SU-DHL-6 (cell line): ENCODE results near the gene SUCLG2.

Source experiments
- H2AFZ ChIP-seq: fragments of 200-600 bp; sonication (generic); 2 replicates; pipeline ENCODE4 v1.6.1; 2014; ENCODE audit warnings: low read depth, mild to moderate bottlenecking, moderate library complexity, mixed read lengths, antibody characterized with exemption, low read length; ENCODE audit not compliant: severe bottlenecking
- H3F3A ChIP-seq: fragments of 200-600 bp; shearing (Covaris generic); 2 replicates; pipeline ENCODE4 v1.6.0; 2016; ENCODE audit warnings: antibody characterized with exemption, mild to moderate bottlenecking; ENCODE audit not compliant: insufficient read depth
- H3K27ac ChIP-seq: fragments of 200-600 bp; sonication (generic); 2 replicates; pipeline ENCODE4 v1.5.1; 2016; ENCODE audit warnings: low read depth, mild to moderate bottlenecking, low read length, moderate library complexity, mixed read lengths
- H3K27me3 ChIP-seq: fragments of 200-600 bp; sonication (generic), shearing (Covaris generic); 2 replicates; pipeline ENCODE4 v1.6.0; 2014; ENCODE audit warnings: mild to moderate bottlenecking, low read length
- H3K36me3 ChIP-seq: fragments of 200-600 bp; sonication (generic); 2 replicates; pipeline ENCODE4 v1.6.1; 2014; ENCODE audit warnings: mild to moderate bottlenecking, low read length, mixed read lengths
- H3K4me2 ChIP-seq: fragments of 300-600, 200-600 bp; shearing (Covaris generic), sonication (generic); 2 replicates; pipeline ENCODE4 v1.6.0; 2014; ENCODE audit warnings: low read length, low read depth, mild to moderate bottlenecking; ENCODE audit not compliant: poor library complexity, severe bottlenecking
- H3K4me3 ChIP-seq: fragments of 200-600 bp; sonication (generic); 2 replicates; pipeline ENCODE4 v1.5.1; 2014; ENCODE audit warnings: antibody characterized with exemption, low read length, mild to moderate bottlenecking, mixed read lengths; ENCODE audit not compliant: insufficient read depth, poor library complexity, severe bottlenecking
- H3K79me2 ChIP-seq: fragments of 200-600 bp; sonication (generic); 2 replicates; pipeline ENCODE4 v1.6.1; 2014; ENCODE audit warnings: mild to moderate bottlenecking, low read length, moderate library complexity; ENCODE audit not compliant: insufficient read depth
- H3K9ac ChIP-seq: fragments of 200-600 bp; sonication (generic); 2 replicates; pipeline ENCODE4 v1.7.0; 2014; ENCODE audit warnings: mild to moderate bottlenecking, low read length
- H3K9me2 ChIP-seq: fragments of 200-600 bp; sonication (generic); replicated peaks from 2 replicates; pipeline ENCODE4 v1.6.1; 2014; ENCODE audit warnings: low read length; ENCODE audit not compliant: insufficient read depth
- H3K9me3 ChIP-seq: fragments of 200-600 bp; sonication (generic); 2 replicates; pipeline ENCODE4 v1.6.1; 2014; ENCODE audit warnings: low read length, mixed read lengths; ENCODE audit not compliant: insufficient read depth
- H4K20me1 ChIP-seq: fragments of 200-600 bp; sonication (generic); 2 replicates; pipeline ENCODE4 v1.6.1; 2014; ENCODE audit warnings: low read depth, mild to moderate bottlenecking, antibody characterized with exemption, low read length, moderate library complexity, mixed read lengths
- EZH2phosphoT487 ChIP-seq: fragments of 200-600 bp; sonication (generic), shearing (Covaris generic); conservative IDR thresholded peaks from 2 replicates; pipeline ENCODE4 v1.6.1; 2018; ENCODE audit warnings: mild to moderate bottlenecking, antibody characterized with exemption, low read length, moderate library complexity, mixed read lengths
- TF ChIP-seq, protein P1 (sequence below): fragments of 200-600 bp; sonication (generic); IDR thresholded peaks from one replicate; pipeline ENCODE4 v1.5.1; 2017; ENCODE audit warnings: antibody characterized with exemption, mild to moderate bottlenecking, low read length, moderate library complexity; ENCODE audit not compliant: insufficient read depth, poor library complexity, severe bottlenecking

SUCLG2 gene

DNA sequence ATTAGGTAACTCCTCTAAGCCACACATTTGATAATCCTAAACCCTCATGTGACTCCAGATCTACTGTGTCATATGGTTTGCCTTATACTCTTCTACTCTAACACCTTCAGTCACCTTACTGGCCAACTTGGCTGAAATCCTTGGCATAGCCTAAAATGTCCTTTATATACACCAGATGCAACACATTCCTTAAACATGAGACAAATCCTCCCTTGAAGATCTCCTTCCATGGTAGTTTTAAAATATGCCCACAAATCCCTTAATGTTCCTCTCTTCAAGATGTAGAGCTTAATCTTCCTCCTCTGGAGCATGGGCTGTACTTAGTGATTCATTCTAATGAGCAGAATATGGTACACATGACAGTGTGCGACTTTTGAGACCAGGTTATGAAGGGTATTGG, 238.9 kb downstream of the SUCLG2 start:
- no peaks in the 10 kb centered on the region for H3K79me2 ChIP-seq
- no peak overlapping the region for H3K27ac ChIP-seq
- no peaks in the 10 kb centered on the region; the same call in 1 of the 2 replicates for H3K9me3 ChIP-seq
- H3K4me2 ChIP-seq = no peak overlapping the region
- no peak overlapping the region for H3K9ac ChIP-seq
- no peak overlapping the region for H2AFZ ChIP-seq
- no peaks in the 10 kb centered on the region for H3F3A ChIP-seq
- no peak overlapping the region for H3K4me3 ChIP-seq
- no peaks in the 10 kb centered on the region for H3K27me3 ChIP-seq
- no peaks in the 10 kb centered on the region for H3K9me2 ChIP-seq
- TF ChIP-seq, protein P1, sequence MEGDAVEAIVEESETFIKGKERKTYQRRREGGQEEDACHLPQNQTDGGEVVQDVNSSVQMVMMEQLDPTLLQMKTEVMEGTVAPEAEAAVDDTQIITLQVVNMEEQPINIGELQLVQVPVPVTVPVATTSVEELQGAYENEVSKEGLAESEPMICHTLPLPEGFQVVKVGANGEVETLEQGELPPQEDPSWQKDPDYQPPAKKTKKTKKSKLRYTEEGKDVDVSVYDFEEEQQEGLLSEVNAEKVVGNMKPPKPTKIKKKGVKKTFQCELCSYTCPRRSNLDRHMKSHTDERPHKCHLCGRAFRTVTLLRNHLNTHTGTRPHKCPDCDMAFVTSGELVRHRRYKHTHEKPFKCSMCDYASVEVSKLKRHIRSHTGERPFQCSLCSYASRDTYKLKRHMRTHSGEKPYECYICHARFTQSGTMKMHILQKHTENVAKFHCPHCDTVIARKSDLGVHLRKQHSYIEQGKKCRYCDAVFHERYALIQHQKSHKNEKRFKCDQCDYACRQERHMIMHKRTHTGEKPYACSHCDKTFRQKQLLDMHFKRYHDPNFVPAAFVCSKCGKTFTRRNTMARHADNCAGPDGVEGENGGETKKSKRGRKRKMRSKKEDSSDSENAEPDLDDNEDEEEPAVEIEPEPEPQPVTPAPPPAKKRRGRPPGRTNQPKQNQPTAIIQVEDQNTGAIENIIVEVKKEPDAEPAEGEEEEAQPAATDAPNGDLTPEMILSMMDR = no peak
- TF ChIP-seq EZH2phosphoT487 = no peak
- peaks cover 10% of the 10 kb centered on the region; the same call in 1 of the 2 replicates for H3K36me3 ChIP-seq
- H4K20me1 ChIP-seq = no peaks in the 10 kb centered on the region

DNA sequence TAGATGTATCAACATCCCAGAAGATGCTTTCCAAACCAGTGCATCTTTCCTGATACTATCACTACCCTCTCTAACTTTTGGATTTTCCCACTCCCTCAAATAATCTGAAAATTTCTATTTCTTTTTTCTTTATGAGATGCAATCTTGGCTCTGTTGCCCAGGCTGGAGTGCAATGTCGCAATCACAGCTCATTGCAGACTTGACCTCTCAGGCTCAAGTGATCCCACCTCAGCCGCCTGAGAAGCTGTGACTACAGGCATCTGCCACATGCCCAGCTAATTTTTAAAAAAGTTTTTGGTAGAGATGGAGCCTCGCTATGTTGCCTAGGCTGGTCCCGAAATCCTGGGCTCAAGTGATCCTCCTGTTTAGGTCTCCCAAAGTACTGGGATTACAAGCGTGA, 239.7 kb downstream of the SUCLG2 start:
- H3K4me2 ChIP-seq = no peak overlapping the region
- no peaks in the 10 kb centered on the region for H3K79me2 ChIP-seq
- H3K36me3 ChIP-seq = 0 out of 2 replicates have a peak, but pooled peaks cover 2% of the 10 kb centered on the region
- no peaks in the 10 kb centered on the region for H3F3A ChIP-seq
- H2AFZ ChIP-seq = no peak overlapping the region
- no peaks in the 10 kb centered on the region for H3K9me3 ChIP-seq
- no peak overlapping the region for H3K9ac ChIP-seq
- H3K27me3 ChIP-seq = no peaks in the 10 kb centered on the region
- no peaks in the 10 kb centered on the region for H4K20me1 ChIP-seq
- H3K27ac ChIP-seq = no peak overlapping the region
- no peaks in the 10 kb centered on the region for H3K9me2 ChIP-seq
- TF ChIP-seq, protein P1 = no peak
- TF ChIP-seq EZH2phosphoT487 = no peak
- H3K4me3 ChIP-seq = no peak overlapping the region

DNA sequence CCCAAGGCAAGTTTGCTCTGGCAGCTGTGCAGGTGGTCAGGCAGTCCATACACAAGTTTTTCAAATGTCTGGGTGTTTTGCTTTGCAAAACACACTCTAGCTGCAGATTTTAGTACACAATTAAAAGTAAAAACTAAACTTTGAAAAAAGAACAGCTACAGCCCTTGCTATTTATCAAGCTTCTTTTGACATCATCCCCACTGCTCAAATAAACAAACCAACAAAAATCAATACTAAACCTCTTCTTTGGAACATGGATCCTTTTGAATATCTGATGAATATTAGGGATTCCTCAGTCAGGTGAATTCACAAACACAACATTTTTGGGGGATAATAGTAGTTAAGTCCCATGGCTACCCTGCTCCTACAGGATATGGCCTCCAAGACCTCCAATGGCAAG, 249.2 kb downstream of the SUCLG2 start:
- TF ChIP-seq, protein P1 = no peak
- TF ChIP-seq EZH2phosphoT487 = no peak
- Histone ChIP-seq H3F3A (no peaks in the 10 kb centered on the region), H3K4me2 (no peak overlapping the region), H3K9me2 (no peaks in the 10 kb centered on the region), H3K79me2 (no peaks in the 10 kb centered on the region), H4K20me1 (no peaks in the 10 kb centered on the region), H3K9me3 (no peaks in the 10 kb centered on the region), H2AFZ (no peak overlapping the region), H3K9ac (no peak overlapping the region), H3K27ac (no peak overlapping the region), H3K27me3 (no peaks in the 10 kb centered on the region), H3K36me3 (peaks cover 5% of the 10 kb centered on the region; the same call in 1 of the 2 replicates), H3K4me3 (no peak overlapping the region)
